ENCODE results near the gene PATE3. TPM values are rescaled to one million over a fixed set of nuclear protein-coding genes. Genes with fewer than 3 reads are reported as not detected.

Gene PATE3, protein sequence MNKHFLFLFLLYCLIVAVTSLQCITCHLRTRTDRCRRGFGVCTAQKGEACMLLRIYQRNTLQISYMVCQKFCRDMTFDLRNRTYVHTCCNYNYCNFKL
- total RNA-seq: not detected in 2 replicates

GRCh38 chr11:125787827-125788226 is at the start of gene PATE3:
Gene PATE3 (plus strand): TSS chr11:125788127. CDS start chr11:125788152, 25 bp downstream.

DNA sequence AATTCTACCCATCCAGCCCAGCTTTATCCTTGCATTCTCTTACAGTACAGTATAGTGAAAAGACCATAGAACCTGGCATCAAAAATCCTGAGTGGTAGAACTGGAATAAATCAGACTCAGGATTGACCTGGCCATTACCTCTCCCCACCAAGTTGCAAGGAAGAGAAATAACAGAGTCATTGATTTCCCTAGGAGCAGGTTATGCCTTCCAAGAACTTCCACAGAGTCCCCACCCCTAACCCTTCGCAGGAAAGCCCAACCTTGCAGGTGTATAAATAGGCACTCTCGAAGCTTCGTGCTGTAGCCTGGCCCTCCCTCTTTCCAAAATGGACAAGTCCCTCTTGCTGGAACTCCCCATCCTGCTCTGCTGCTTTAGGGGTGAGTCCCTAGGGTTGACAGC is 41.9 kb upstream of the PATE3 start, which contains the start of gene PATE1:
PATE1 (plus strand) TSS at position 301 of the 400 bp plus-strand sequence; CDS start at position 327, 26 bp downstream.

DNA sequence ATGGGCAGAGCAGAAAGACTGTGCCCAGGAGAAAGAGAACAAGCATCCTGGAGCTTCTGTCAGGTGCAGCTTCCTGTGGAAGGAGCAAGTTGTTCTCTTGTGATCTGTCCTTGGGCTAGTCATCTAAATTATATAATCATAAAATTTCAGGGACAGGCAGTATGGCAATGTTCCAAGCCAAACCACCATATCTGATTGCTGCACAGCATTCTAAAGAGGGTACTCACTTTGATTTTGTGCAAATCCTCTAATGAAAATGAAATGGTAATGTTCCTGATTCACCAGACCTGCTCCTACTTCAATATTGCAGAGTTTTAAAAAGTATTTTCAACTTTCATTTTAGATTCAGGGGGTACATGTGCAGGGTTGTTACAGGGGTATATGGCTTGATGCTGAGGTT is 9.2 kb upstream of the PATE3 start, which contains the start of gene PATE2:
PATE2 (minus strand) TSS at position 101 of the 400 bp plus-strand sequence; CDS start at position 46, 55 bp downstream.

DNA sequence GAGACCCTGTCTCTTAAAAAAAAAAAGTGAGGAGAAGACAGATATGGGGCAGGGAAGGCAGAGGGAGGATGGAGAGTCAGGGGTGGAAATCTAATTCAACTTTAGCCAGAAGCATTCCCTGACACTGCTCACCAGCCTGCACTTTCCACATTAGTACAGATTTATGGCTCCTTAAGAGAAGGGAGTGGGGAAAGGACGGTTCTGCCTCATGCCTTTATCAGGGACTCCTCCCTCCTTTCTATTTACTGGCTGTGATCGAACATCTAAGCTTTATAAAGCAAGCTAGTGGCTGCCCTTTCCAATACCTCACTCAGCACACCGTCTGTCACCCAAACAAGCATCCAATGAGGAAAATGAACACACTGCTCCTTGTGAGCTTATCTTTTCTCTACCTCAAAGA is 45.1 kb downstream of the PATE3 start, which contains the start of gene PATE4:
PATE4 (plus strand) TSS at position 301 of the 400 bp plus-strand sequence; CDS start at position 345, 44 bp downstream.

Other genes with a start within 250 kb of the PATE3 start
- gene EI24, start 218.7 kb upstream of the PATE3 start, total RNA-seq: 85.5 and 111 TPM in 2 replicates
- 148 and 167 TPM in 2 replicates for gene STT3A, start 195.3 kb upstream of the PATE3 start, total RNA-seq
- gene CHEK1, start 163.0 kb upstream of the PATE3 start, total RNA-seq: 9.9 and 17.3 TPM in 2 replicates
- not detected in 2 replicates for gene ACRV1, start 107.3 kb upstream of the PATE3 start, total RNA-seq
- not detected in 2 replicates for gene PATE1, start 41.8 kb upstream of the PATE3 start, total RNA-seq
- not detected in 2 replicates for gene PATE2, start 9.3 kb upstream of the PATE3 start, total RNA-seq
- gene PATE4, start 45.2 kb downstream of the PATE3 start, total RNA-seq: not detected in 2 replicates
- 2.1 and 5.3 TPM in 2 replicates for gene HYLS1, start 99.5 kb downstream of the PATE3 start, total RNA-seq
- 8.2 and 12.8 TPM in 2 replicates for gene PUS3, start 115.1 kb downstream of the PATE3 start, total RNA-seq
- 0.09 TPM in 1 of 2 replicates, not detected in the other for gene DDX25, start 116.4 kb downstream of the PATE3 start, total RNA-seq
- under 0.01 TPM in 1 of 2 replicates, not detected in the other for gene VSIG10L2, start 157.9 kb downstream of the PATE3 start, total RNA-seq

Measured in pericardium fibroblast (primary cell).